Measurements from ENCODE around the gene HBZ. TPM values are rescaled to one million over a fixed set of nuclear protein-coding genes. Genes with fewer than 3 reads are reported as not detected.
"Not testable (repeated sequence)": the region's sequence is repeated elsewhere in the genome, so short reads cannot be mapped to it uniquely, and the experiment has no call there.

The HBZ gene
- total RNA-seq, 1 donor from 2014 or later, result not detected

GRCh38 chr16:177981-178667 lies 25.7 kb downstream of the HBZ start:
- no peak for DNase-seq (ENCODE audit: extremely low read depth, low read depth, low spot score)

- no peak for DNase-seq (ENCODE audit: extremely low read depth, low read depth, low spot score)
Measured at GRCh38 chr16:178668-179015, 26.2 kb downstream of the HBZ start.

GRCh38 chr16:179211-180092 lies 27.0 kb downstream of the HBZ start:
- DNase-seq (ENCODE audit: extremely low read depth, low read depth, low spot score), result no peak

GRCh38 chr16:180101-180675 lies 27.7 kb downstream of the HBZ start, which contains the start of gene HBQ1:
Gene HBQ1 (plus strand): TSS chr16:180459. CDS start chr16:180487, 28 bp downstream.
- DNase-seq (ENCODE audit: extremely low read depth, low read depth, low spot score), result no peak

GRCh38 chr16:180681-181564 lies 28.5 kb downstream of the HBZ start:
- no peak for DNase-seq (ENCODE audit: extremely low read depth, low read depth, low spot score)

GRCh38 chr16:181565-182021 lies 29.1 kb downstream of the HBZ start:
- DNase-seq (ENCODE audit: extremely low read depth, low read depth, low spot score), result no peak

- DNase-seq (ENCODE audit: extremely low read depth, low read depth, low spot score), result no peak
Measured at GRCh38 chr16:183005-183404, 30.6 kb downstream of the HBZ start.

- no peak for DNase-seq (ENCODE audit: extremely low read depth, low read depth, low spot score)
Measured at GRCh38 chr16:185213-185612, 32.8 kb downstream of the HBZ start.

- no peak for DNase-seq (ENCODE audit: extremely low read depth, low read depth, low spot score)
Measured at GRCh38 chr16:185691-186090, 33.2 kb downstream of the HBZ start.

GRCh38 chr16:187330-187729 lies 34.9 kb downstream of the HBZ start:
- DNase-seq (ENCODE audit: extremely low read depth, low read depth, low spot score), result no peak

GRCh38 chr16:188674-189073 lies 36.2 kb downstream of the HBZ start:
- no peak for DNase-seq (ENCODE audit: extremely low read depth, low read depth, low spot score)

- no peak for DNase-seq (ENCODE audit: extremely low read depth, low read depth, low spot score)
Measured at GRCh38 chr16:189604-190186, 37.3 kb downstream of the HBZ start.

GRCh38 chr16:191831-192230 lies 39.4 kb downstream of the HBZ start:
- DNase-seq (ENCODE audit: extremely low read depth, low read depth, low spot score), result no peak

- no peak for DNase-seq (ENCODE audit: extremely low read depth, low read depth, low spot score)
Measured at GRCh38 chr16:192686-193085, 40.2 kb downstream of the HBZ start.

GRCh38 chr16:193441-193840 lies 41.0 kb downstream of the HBZ start:
- DNase-seq (ENCODE audit: extremely low read depth, low read depth, low spot score), result no peak

GRCh38 chr16:194516-194915 lies 42.1 kb downstream of the HBZ start:
- DNase-seq (ENCODE audit: extremely low read depth, low read depth, low spot score), result no peak

GRCh38 chr16:200388-200787 lies 47.9 kb downstream of the HBZ start:
- DNase-seq (ENCODE audit: extremely low read depth, low read depth, low spot score), result no peak

- DNase-seq (ENCODE audit: extremely low read depth, low read depth, low spot score), result no peak
Measured at GRCh38 chr16:203246-203645, 50.8 kb downstream of the HBZ start.

GRCh38 chr16:204046-204445 lies 51.6 kb downstream of the HBZ start:
- not testable (repeated sequence) for DNase-seq (ENCODE audit: extremely low read depth, low read depth, low spot score)
